HG03139 (cell line): ENCODE data around the gene IQCB1.
"Not testable (repeated sequence)": the region's sequence is repeated elsewhere in the genome, so short reads cannot be mapped to it uniquely, and the experiment has no call there.

Source experiments
- ATAC-seq: cut with Tn5 transposase; IDR thresholded peaks from one replicate; pipeline ENCODE4 v1.9.1; 2021; ENCODE audit not compliant: unreplicated experiment

IQCB1 gene

DNA sequence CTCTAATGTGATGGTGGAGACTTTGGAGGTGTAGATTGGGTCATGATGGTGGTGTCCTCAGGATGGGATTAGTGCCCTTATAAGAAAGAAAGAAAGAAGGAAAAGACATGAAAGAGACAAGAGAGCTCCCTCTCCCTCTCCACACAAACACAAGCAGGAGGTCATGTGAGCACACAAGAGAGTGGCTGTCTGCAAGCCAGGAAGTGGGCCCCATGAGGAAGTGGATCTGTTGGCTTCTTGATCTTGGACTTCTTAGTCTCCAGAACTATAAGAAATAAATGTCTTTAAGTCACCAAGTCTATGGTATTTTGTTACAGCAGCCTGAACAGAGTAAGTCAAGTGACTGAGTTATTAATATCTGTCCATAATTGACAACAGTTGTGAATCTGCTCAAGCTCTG lies 17.1 kb downstream of the IQCB1 start:
- no peak for ATAC-seq

DNA sequence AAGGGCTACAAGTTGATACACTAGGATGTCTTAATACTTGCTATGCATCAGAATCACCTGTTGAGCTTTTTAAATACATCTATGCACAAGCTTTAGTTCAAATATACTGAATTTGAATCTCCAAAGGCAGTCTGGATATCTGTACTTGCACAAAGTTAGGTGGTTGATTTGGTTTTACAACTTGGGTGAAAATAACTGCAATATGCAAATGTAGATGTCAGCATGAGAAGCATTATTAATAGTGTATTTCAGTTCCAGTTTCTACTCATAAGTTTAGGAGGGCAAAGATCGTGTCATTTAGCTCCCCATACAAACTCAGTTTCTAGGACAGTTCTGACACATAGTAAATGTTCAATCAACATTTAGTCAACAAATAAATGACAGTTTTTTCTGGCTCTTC lies 25.6 kb downstream of the IQCB1 start:
- ATAC-seq = peak; percentile 94

DNA sequence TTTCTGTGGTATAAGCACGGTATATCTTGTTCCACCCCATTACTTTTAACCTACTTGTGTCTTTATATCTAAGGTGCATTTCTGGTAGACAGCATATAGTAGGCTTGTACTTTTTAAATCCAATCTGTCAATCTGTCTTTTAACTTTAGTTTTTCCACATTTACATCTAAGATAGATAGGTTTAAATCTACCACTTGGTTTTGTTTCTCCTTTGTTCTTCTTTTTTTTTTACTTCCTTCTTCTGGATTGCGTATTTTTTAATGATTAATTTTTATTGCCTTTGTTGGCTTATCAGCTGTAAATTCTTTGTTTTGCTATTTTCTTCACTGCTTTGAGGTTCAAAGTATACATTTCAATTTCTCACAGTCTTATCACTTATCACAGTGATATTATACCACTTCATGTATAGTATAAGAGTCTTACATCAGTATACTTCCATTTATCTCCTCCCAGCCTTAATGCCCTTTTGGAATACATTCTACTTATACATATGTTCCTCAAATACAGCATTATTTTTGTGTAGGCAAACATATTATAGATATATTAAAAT lies 31.0 kb downstream of the IQCB1 start:
- no peak for ATAC-seq

DNA sequence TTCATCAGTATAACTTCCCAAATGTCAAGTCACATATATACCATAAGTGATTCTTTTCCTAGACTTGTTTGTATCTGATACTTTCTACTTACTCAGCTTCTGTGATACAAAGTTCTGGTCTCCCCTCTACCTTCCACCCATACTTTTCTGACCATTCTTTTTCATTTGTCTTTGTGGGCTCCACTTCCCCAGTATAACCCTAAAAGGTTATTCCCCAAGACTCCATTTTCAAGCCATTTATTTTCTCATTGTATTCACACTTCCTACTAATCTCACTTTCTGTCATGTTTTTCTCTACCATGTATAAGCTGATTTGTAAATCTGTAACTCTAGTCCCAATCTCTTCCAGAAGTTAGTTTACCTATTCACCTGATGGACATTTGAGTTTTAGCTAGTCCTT lies 34.0 kb downstream of the IQCB1 start:
- no peak for ATAC-seq

DNA sequence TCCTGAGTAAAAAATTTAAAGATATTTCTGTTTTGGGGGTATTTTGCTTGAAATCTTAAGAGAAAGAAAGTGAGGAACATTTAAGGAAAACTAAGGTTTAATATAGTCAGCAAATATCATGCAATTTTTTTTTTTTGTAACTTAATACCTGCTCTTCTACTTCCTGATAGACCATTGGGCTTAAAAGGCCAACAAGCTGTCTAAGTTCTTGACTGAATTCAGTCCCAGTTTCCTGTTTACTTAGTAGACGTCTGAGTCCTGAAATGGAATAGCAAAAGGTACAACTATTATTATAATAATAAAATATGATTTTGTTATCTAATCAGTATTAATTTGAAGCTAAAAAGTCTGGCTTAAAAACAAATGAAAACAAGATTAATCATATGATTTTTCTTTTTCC lies 37.9 kb downstream of the IQCB1 start:
- no peak for ATAC-seq

DNA sequence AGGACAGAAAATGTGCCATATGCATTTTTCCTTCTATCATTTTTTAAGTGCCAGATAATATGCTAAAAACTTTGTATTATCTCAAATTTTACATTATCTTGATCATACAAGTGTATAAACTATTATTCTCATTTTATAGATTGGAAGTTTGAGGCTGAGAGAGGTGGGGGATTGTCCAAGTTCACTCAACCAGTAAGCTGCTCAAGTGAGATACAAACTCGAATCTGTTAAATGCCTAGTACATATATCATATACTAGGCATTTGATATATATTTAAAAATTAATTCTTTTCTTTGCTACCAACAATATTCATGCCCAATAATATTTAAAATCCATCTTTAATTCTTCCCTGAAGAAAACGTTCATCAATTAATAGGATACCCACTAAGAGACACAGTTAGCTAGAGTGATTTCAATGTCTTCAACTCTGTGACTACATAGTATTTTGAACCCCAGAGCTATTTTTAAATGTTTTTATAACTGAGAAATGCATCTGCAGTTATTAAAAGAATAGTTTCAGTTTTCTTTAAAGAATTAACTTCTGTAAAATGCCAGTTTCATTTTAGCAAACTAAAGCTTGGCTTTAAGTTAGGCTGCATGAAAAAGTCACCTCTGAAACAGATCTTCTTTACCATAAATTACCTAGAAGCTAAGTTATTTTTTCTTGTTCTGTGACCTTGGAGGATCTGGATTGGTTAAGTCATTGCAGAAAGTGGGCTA lies 40.4 kb downstream of the IQCB1 start:
- ATAC-seq = no peak

DNA sequence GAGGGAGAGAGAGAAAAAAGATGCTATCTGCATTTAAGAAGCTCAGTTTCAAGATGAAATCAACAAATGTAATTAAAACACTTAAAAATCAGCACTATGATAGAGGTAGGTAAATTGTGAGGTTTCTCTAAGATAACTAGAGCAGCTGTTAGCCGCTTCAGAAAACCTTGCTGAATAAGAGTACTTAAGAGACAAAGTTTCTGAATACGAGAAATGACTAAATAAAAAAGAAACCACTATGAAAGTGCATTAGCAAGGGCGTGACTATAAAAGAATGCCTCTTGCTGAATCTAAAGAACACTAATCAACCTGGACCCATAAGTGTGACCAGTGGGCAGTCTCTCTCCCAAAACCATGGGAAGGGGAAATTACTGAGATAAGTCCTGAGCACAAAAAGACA lies 41.8 kb downstream of the IQCB1 start:
- no peak for ATAC-seq

DNA sequence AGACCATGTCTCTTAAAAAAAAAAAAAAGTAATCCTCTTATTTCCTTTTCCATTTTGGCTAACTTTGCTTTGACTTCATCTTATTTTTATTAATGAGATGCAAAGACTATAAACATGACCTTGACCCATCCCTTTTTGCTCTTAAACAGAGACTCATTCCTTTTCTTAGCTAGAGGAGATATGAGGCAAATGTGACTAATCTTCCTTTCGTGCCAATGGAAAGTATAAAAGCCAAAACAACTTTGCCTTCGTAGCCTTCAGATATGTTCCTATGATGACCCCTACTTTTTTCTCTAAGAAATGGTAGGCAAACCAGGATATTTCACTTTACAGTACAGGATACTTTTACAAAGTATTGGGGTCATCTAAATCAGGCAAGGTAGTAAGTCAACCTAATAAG lies 48.4 kb downstream of the IQCB1 start:
- no peak for ATAC-seq

DNA sequence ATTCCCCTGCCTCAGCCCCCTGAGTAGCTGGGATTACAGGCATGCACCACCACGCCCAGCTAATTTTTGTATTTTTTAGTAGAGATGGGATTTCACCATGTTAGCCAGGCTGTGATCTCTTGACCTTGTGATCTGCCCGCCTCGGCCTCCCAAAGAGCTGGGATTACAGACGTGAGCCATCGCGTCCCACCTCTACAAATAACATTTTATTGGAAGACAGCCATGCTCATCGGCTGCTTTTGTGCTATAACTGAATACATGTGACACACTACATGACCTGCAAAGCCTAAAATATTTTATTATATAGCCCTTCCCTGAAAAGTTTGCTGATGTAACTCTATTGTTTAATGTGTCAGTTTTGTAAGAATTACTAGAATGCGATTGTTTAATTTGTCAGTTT lies 52.1 kb downstream of the IQCB1 start:
- not testable (repeated sequence) for ATAC-seq

DNA sequence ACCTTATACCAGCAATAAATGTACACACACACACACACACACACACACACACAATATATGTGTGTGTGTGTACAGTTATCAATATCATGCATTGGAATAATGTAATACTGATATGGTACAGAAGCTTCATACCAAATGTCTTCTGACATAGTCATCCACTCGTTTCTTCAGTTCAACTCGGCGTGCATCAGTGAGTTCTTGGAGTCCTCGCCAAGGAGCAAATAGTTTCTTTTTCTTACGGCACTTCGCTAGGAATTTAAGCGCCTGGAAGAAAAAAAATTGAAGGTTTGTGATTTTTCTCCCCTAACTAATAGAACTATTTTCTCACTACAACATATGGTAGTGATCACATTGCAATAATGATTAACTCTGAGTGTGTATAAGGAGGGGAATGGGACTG lies 53.2 kb downstream of the IQCB1 start:
- no peak for ATAC-seq

DNA sequence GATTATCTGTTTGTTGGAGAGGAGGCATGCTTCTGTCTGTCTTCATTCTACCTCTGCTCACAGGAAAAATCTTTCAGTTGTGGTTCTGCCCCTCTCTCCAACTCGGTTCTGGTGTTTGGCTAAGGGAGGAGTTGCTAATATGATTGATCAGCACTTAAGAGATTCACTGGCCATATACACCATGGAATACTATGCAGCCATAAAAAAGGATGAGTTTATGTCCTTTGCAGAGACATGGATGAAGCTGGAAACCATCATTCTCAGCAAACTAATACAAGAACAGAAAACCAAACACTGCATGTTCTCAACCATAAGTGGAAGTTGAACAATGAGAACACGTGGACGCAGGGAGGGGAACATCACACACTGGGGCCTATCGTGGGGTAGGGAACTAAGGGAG lies 59.8 kb downstream of the IQCB1 start:
- not testable (repeated sequence) for ATAC-seq

DNA sequence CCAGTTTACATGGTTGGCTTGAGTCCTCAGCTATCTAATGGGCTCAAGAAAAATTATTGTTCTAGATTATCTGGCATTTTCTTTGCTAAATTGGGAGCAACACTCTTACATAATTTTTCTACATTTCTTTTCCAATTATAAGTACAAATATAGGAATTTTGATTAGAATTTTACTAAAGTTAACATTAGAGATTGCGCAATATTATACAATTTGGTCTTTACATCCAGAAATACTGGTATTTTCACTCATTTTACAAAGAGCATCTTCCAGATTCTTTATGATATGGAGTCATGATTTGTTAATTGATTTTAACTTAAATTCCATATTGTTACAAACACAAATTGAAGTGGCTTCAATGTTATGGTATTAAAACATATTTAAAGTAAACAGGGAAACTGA lies 65.6 kb downstream of the IQCB1 start:
- ATAC-seq = no peak

DNA sequence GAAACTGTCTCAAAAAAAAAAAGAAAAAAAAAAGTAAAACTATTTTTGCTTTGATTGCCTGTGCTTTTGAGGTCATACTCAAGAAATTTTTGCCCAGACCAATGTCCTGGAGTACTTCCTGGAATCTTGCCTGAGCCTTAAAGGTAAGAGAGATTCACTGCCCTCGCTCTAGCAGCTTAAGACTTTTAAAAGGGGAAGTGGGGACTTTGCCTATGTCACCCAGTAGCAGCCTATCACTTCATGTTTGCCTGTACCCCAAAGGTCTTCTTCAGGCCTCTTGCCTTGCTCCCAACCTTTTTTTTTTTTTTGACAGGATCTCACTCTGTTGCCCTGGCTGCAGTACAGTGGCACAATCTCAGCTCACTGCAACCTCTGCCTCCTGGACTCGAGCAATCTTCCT lies 66.4 kb downstream of the IQCB1 start:
- no peak for ATAC-seq

DNA sequence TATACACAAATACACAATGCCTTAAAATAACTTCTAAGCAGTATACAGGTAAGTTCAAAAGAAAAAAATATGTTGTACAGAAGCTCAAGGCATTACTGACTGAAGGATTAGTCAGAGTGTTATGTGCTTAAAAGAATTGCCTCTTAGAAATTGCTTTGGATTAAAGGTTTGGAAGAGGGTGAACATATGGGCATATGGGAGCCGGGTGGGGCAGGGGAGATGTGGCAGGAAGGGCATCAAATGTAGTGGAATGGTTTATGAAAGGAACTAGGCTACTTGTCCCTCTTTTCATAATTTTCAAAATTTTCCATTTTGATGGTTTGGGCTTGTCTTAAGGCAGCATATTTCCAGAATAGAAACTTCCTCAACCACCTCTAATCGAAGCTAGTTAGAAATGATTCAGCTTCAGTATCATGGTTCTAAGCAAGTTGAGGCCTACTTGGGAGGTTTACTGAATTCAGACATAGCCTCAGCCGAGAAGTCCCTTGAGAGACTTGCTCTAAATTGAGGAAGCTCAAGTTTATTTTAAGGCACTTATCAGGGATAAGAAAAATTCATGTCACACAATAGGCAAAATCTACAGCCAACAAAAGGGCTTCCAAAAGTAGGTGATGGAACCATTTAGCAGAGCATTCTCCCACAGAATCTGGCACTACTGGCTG lies 75.2 kb downstream of the IQCB1 start:
- no peak for ATAC-seq

DNA sequence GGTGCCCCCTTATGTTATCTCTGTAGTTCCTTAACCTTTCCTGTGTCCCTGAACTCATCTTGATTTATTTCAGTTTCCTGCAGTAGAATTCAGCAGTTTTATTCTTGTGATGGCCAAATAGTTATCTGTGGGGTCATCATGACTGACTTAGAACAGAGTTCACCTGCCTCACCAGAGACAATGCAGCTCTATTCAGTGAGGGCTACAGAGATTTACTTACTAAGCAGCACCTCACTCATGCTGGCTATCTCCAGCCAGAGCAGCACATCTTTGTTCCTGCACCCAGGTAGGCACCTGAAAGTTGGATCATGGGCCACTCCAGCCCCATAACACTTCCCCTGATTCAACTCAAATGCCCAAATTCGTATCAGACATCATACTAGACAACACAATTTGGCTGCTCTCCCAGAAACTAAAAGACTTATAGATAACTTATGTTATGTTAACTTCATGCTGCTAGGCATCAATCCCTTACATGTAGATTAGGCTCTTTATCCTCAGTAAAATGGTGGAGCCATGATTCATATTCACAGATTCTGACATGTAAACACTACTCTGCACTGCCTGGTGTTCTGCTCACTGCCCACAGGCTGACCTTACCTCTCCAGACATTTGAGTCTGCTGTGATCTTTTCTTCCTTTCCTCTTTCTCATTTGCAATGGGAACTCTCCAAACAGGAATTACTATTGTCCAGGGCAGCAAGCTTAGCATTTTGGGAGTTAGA lies 76.0 kb downstream of the IQCB1 start:
- ATAC-seq = no peak

DNA sequence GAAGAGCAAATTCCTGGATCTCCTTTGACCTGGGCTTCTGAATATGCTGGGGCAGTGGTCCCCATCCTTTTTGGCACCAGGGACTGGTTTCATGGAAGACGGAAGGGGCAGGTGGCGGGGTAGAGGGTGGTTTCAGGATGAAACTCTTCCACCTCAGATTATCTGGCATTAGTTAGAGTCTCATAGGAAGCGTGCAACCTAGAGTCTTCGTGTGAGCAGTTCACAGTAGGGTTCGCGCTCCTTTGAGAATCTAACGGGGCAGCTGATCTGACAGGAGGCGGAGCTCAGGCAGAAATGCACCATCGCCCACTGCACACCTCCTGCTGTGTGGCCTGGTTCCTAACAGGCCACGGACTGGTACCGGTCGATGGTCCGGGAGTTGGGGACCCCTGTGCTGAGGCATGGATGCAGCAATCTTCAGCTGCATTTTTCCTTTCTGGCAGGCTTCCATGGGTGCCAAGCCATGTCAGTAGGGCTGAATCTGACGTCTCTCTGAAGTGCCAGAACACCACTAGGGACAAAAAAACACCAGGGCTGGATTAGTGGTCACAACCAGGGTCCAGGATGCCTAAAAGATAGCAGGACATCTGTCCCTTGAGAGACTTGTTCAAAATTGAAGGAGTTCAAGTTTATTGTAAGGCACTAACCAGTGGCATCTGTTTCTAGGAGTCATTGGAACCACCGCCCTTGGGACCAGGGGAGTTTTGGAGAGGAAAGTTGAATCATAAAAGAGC lies 76.9 kb downstream of the IQCB1 start:
- ATAC-seq = no peak

DNA sequence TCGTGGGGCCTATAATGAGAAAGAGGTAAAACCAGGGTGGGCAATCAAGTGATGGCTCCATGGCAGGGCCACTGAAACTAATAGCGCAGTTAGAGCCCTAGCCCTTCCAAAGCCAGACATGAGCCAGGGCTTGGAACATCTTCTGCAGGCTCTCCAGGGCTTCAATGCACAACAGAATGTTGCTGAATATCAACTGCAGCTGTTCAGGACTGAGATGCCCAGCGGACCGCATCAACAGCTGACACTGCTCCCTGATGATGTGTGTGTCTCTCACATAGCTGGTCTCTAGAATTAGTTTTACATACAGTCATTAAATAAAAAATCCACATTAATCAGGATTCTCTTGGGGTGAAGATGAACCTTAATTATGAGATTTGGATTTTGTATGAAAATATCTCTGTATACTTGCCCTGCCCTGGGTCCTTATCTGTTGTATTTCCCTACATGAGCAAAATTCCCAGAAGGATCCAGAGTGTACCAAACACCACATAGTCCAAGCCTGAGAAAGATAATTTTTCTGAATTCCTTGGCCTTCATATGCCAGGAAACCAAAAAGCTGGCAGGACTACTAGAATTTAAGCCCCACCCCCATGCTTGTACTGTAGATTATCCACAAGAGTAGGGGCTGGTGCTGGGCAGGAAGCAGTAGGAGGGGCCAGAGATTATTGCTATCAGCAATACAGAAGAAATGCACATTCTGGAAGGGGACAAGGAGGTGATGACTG lies 77.6 kb downstream of the IQCB1 start:
- ATAC-seq = no peak

DNA sequence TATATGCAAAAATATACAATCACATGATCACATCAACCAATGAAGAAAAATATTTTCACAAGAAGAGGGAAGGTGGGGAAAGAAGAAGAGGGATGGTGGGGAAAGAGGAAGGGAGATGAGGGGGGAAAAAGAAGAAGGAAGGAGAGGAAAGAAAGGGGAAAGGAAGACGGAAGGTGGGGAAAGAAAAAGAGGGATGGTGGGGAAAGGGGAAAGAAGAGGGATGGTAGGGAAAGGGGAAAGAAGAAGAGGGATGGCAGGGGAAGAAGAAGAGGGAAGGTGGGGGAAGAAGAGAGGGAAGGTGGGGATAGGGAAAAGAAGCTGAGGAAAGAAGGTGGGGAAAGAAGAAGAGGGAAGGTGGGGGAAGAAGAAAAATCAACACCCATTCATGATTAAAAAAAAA lies 82.1 kb downstream of the IQCB1 start:
- ATAC-seq = no peak

DNA sequence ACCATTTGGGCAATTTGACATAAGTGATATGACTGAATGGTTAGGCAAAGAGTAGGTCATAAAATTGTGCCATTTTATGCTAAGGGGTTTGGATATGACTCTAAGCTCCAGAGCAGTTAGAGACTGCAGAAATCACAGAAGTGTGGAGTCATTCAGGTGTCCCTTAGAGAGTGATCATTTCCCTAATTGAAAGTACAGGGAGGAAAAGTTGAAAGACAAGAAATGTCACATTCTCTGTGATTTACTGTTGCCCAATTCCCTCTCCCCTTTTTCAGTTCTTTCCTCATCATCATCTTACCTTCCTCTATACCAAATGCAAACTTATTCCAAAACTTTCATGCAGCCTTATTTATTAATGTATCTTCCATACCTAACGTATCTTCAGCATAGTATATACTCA lies 82.6 kb downstream of the IQCB1 start:
- no peak for ATAC-seq

DNA sequence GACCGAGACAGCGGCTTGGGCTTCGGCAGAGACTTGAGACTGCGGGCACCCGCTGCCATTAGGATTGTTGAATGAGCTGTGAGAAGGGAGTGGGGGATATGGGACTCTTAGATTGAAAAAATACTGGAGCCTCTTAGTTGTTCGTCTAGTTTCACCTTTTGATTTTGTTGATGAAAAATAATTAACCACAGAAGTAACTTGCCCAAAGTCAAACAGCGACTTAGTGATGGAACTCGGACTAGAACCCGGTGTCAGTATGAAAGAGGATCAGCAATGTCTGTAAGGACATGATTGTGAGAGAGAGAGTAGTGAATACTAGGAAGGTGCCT lies 84.8 kb downstream of the IQCB1 start:
- ATAC-seq = no peak
